CD1c-positive myeloid dendritic cell (primary cell): ENCODE measurements around the gene FOXL1.
"Not testable (repeated sequence)": the region's sequence is repeated elsewhere in the genome, so short reads cannot be mapped to it uniquely, and the experiment has no call there.

ENCODE experiments used
- DNase-seq: peaks from one replicate; pipeline ENCODE4 v3.0.0-alpha.2; 2016; ENCODE audit errors: extremely low spot score

FOXL1 gene

GRCh38 chr16:86580791-86581170 is 2.4 kb downstream of the FOXL1 start:
- DNase-seq = no peak

- DNase-seq = no peak
Measured at GRCh38 chr16:86581458-86581857, 3.1 kb downstream of the FOXL1 start.

DNA sequence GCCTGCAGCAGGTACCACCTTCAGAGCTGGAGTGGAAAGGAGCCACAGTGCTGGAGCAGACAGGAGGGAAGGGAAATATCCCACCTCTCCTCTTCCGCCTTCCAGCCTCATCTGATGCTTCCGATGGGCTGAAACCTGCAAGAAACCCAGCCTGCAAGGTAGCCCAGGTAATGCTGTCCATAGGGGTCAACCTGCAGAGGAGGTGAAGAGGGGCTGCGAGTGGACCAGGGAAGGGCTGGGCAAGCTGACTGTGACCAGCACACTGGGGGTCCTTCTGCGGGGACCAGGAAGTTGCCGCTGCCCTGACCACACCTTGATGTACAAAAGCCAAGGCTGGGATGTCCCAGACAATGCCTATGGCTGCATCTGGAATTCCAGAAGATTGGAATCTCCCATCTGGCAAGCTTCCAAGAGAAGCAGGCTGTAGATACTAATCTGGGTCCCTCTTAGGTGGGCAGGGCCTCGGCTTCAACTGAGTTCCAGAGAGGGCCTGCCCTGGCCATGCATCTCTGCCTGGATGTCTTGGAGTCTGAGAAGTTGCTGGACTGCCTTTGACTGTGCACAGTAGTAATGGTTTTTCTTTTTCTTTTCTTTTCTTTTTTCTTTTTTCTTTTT is 5.8 kb downstream of the FOXL1 start:
- DNase-seq = no peak

DNA sequence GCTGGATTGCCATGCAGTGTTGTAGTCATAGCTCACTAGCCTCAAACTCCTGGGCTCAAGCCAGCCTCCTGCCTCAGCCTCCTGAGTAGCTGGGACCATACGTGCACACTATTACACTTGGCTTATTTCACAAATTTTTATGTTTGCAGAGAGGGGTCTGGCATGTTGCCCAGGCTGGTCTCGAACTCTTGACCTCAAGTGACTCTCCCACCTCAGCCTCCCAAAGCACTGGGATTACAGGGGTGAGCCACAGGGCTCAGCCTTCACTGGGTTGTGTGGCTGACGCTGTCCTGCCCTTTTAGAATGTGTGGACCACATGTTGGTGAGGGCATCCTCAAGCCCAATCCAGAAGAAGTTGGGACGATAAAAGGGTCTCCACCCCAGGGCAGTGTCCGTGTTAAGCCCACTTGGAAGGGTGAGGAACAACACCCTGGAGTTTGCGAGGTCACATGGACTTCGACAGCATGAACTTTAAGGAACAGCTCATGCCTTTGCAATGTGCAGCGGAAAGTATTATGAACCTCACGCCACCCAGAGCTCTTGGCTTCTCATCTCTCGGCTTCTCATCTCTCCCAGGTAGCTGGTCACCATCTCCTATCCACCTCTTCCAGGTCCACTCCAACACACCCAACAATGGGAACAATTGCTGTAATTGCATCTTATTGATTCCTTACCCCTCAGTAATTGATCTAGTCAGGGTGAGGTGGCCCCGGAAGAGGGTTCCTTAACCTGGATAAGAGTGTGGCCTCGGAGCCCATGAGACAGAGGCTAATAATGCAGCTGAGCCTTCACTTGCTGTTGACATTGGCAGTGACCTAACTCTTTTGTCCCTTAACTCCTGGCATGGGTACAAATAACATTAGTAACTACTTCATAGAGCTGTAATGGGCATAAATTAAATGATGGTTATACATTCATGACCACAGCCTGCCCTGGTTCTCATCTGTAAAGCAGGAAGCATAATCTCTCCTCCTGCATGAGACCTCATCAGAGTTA is 6.7 kb downstream of the FOXL1 start:
- no peak for DNase-seq

GRCh38 chr16:86585821-86586611 is 7.7 kb downstream of the FOXL1 start:
- DNase-seq = no peak

DNA sequence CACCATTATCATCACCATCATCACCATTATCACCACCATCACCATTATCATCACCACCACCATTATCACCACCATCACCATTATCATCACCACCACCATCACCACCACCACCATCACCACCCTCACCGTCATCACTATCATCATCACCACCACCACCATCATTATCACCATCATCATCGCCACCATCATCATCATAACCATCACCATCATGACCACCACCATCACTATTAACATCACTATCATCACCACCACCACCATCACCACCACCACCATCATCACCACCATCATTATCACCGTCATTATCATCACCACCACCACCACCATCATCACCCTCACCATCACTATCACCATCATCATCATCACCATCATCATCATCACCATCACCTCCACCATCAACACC is 9.1 kb downstream of the FOXL1 start:
- no peak for DNase-seq

DNA sequence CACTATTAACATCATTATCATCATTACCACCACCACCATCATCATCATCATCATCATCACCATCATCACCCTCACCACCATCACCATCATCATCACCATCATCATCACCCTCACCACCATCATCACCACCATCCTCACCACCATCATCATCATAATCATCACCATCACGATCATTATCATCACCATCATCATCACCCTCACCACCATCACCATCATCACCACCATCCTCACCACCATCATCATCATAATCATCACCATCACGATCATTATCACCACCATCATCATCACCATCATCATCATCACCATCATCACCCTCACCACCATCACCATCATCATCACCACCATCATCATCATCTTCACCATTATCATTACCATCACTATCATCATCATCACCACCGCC is 9.6 kb downstream of the FOXL1 start:
- not testable (repeated sequence) for DNase-seq

- no peak for DNase-seq
Measured at GRCh38 chr16:86590501-86591144, 12.3 kb downstream of the FOXL1 start.

DNA sequence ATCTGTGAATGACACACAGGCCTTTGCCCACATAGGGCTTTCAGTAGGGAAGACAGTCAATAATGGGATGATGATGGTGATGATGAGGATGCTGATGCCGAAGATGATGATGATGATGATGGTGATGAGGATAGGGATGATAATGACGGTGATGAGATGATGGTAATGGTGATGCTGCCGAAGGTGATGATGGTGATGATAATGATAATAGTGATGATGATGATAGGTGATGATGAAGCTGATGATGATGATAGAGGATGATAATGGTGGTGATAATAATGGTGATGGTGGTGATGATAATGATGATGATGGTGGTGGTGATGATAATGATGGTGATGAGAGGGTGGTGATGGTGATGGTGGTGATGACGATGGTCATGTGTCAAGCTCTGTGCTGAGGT is 12.9 kb downstream of the FOXL1 start:
- DNase-seq = no peak

DNA sequence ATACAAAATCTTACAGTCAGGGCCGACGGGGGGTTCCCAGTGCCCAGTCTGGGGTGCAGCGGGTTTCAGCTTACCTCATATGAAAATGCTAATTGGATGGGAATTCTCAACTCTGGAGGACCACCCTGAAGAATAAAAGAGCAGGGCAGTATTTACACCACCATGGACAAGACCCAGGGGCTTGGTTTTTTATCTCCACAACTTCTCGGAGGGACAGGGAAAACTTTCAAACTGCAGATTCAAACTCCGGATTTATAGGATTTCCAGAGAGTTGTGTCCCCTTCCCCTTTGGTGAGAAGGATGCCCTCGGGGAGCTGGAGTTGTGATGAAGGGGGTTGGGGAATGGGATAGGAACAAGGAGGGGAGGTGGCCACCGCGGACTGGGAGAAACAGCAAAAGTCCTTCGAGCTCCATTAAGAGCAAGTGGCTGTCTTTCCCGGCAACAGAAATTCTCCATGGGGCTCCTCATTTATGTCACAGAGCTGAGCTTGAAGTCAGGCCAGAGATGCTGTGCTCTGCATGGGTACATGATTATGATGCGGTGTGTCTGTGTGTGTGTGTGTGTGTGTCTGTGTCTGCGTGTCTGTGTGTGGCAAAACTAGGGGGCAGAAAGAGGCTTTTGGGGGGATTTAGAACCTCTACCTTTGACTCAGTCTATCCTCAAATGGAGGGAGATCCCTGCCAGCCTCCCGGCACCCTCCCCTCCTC is 15.7 kb downstream of the FOXL1 start:
- DNase-seq = no peak

DNA sequence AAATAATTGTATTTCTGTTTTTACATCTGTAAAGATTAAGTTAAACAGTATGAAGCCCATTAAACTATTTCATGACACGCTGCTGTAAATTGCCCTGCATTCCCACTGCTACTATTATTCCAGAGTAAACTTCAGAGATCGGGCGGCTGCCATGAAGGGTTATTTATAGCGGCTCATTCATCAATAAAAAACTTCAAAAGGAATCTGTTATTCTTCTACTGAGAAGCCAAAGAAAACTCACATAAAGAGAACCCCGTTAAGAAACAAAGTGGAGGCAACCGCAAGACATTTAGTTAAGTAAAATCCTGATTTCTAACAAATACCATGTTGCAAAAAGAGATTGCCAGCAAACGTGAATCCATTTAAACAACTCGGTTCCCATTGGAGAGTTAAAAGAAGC is 16.4 kb downstream of the FOXL1 start:
- no peak for DNase-seq

DNA sequence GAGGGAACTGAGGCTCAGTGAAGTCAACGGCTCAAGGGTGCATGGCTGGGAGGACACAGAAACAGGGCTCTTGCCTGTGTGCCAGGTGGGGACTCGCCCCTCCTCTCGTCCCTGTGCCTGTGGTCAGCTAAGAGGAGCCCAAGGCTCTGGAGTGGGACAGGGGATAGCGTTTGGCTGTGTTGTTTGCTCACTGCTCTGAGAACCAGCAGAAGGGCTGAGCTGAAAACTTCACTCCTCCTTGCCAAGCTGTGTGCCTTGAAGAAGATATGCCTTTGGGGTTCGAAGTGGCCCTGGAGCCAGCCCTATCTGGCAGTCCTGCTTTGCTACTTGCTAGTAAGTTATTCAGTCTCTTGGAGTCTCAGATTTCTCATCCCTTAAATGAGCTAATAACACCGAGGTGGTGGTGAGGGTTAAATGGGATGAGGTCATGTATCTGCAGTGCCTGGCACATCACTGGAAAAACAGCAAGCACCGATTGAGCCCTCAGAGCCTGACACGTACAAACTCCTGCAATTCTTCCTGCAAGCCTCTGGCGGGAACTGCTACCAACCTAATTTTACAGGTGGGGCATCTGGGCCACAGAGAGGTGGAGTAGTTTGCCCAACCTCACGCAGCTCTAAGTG is 17.7 kb downstream of the FOXL1 start:
- DNase-seq = no peak

GRCh38 chr16:86597126-86597879 is 19.0 kb downstream of the FOXL1 start:
- DNase-seq = no peak

GRCh38 chr16:86597880-86598606 is 19.7 kb downstream of the FOXL1 start:
- DNase-seq = no peak

- no peak for DNase-seq
Measured at GRCh38 chr16:86598607-86599565, 20.5 kb downstream of the FOXL1 start.

DNA sequence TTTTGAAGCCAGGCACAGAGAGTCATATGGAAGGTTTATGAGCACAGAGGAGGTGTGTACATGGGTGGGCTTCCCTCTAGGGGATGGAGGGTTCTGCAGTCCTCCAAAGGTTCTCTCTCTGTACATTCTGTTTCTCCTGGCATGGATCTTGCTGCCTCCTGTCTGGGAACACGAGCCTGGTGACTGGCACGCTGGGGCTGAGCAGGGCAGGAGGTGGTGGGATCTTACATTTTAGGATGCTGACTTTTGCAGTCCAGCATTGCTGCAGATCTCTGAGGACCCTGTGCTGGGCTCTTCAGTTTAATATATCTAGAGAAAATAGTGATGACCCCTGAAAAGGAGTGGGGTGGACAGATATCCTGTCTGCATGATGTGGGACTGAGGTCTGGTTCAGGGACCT is 23.0 kb downstream of the FOXL1 start:
- DNase-seq = no peak

- DNase-seq = no peak
Measured at GRCh38 chr16:86602521-86602920, 24.2 kb downstream of the FOXL1 start.
